GM18867 (cell line): ENCODE results near the gene CASP10.
"Not testable (repeated sequence)": the region's sequence is repeated elsewhere in the genome, so short reads cannot be mapped to it uniquely, and the experiment has no call there.

ENCODE experiments used
- ATAC-seq: cut with Tn5 transposase; IDR thresholded peaks from one replicate; pipeline ENCODE4 v1.9.1; 2021; ENCODE audit warnings: mild to moderate bottlenecking, moderate library complexity; ENCODE audit not compliant: unreplicated experiment

The CASP10 gene

DNA sequence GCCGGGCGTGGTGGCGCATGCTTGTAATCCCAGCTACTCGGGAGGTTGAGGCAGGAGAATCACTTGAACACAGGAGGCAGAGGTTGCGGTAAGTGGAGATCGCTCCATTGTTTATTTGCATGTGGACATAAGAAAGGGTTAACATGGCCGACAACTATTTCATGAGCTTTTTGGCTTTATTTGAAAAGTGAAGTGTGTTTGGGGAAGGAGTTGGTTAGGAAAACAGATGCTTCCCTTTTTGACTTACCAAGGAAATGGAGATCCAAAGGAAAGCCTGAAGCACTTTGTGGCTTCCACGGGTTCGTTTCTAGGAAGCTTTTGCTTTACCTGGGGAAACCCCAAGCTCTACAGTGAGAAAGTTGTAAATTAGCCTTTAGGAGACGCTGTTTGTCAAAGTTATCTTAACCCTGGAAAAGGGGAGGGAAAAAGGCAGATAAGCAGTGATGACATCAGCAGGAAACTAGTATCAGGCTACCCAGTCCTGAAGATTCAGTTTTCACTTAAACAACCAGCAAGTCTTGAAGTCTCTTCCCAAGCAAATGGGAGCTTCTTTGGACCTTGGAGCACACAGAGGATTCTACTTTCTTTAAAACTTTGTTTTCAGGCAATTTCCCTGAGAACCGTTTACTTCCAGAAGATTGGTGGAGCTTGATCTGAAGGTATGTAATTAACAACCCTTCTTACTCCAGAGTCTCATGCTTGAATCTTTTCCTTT is at the start of gene CASP10:
CASP10 (plus strand) TSS at position 492 of the 715 bp plus-strand sequence. CDS start 2,637 bp downstream, outside the sequence.
- peak; percentile 77 for ATAC-seq

- ATAC-seq, result no peak
Measured at GRCh38 chr2:201135386-201135785, 47.6 kb upstream of the CASP10 start.

DNA sequence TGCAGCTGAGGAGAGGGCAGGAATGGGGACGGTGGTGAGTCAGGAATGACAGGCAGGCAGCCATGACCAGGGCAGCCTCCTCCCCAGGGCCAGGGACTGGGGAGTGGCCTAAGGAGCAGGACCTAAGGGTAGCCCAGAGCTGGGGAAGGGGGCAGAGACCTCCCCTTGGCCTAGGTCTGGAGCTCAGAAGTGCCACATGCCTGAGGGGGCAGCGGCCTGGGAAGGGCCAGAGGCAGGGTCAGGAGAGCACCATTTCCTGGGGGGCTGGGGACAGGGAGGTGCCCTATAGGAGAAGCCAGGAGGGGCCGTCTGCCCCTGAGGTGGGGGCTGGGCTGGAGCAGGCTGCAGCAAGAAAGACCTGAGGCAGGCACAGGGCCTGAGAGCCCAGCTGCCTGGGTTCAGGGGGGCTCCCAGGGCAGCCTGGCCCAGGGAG is 46.0 kb upstream of the CASP10 start:
- no peak for ATAC-seq

DNA sequence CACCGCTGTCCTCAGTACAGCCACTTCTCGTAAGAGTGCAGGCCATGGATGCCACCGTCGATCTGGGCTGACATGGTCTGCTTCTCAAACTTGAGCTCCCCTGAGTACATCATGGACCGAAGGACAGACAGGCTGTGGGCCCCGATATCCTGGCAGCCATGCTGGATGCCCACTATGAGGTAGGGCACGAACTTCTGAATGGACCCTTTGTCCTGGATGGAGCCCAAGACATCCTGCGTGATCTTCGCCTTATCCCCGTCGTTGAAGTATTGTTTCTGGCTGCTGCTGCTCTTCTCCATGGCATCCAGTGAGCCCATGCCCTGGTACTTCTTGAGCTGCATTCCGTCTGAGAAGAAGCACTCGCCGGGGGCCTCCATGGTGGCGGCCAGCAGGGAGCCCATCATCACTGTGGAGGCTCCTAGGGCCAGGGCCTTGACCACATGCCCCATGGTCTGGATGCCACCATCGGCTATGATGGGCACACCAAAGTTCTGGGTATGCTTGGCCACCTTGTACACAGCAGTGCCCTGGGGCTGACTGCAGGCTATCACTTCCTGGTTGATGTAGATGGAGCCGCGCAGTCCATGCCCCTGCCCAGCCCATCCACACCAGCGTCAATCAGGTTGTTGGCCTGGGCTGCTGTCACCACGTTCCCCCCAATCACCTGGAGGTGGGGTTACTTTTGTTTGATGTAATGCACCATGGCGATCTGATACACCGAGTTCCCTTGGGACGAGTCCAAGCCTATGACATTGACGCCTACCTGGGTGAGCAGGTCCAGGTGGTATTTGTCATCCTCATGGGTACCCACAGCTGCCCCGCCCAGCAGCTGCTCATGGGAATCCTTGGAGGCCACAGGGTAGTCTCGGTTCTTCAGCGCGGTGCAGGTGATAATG is 45.2 kb upstream of the CASP10 start:
- no peak for ATAC-seq

DNA sequence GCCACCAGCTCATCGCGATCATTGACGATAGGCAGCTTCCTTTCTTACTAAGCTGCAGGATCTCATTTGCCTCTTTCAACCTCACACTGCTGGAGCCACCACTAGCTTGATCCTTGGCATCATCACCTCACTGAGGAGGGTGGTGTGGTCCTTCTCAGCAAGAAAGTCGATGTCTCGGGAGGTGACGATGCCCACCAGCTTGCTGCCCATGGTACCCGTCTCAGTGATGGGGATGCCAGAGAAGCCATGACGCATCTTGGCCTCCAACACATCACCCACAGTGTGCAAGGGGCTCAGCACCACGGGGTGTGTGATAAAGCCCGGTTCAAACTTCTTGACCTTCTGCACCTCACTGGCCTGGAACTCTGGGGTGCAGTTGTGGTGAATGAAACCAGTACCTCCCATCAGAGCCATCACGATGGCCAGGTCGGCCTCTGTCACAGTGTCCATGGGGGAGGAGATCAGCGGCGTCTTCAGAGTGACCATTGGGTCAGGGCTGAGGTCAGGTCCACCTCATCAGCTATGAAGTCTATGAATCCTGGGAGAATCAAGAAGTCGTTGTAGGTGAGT is 44.5 kb upstream of the CASP10 start:
- no peak for ATAC-seq

GRCh38 chr2:201138986-201139781 is 43.8 kb upstream of the CASP10 start:
- ATAC-seq, result not testable (repeated sequence)

- no peak for ATAC-seq
Measured at GRCh38 chr2:201139836-201140604, 42.9 kb upstream of the CASP10 start.

GRCh38 chr2:201144101-201145051 is 38.6 kb upstream of the CASP10 start:
- ATAC-seq, result no peak

- ATAC-seq, result no peak
Measured at GRCh38 chr2:201148434-201148990, 34.4 kb upstream of the CASP10 start.

GRCh38 chr2:201149064-201149820 is 33.7 kb upstream of the CASP10 start:
- ATAC-seq, result no peak

GRCh38 chr2:201149821-201150165 is 33.1 kb upstream of the CASP10 start:
- not testable (repeated sequence) for ATAC-seq

DNA sequence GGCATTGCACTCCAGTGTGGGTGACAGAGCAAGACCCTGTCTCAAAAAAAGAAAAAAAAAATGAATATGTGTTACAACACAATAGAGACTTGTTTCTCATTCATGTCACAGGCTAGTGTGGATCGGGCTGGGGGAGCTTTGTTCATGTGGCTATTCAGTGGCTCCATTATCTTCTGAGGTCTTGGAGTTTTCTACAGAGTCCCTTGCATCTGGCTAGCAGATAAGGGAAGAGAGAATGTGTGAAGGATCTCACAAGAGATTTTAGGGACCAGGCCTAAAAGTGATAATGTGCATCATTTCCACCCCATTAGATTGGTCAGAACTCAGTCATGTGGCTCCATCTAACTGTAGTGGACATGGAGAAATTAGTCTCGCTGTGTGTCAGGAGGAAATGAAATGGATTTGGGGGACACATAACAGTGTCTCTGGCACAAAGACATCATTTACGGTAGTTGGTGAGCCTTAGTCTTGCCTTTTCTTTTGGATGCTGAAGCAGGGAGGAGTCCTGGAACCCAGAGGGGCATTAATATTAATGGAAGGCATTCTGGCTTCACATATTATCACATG is 32.4 kb upstream of the CASP10 start:
- no peak for ATAC-seq

DNA sequence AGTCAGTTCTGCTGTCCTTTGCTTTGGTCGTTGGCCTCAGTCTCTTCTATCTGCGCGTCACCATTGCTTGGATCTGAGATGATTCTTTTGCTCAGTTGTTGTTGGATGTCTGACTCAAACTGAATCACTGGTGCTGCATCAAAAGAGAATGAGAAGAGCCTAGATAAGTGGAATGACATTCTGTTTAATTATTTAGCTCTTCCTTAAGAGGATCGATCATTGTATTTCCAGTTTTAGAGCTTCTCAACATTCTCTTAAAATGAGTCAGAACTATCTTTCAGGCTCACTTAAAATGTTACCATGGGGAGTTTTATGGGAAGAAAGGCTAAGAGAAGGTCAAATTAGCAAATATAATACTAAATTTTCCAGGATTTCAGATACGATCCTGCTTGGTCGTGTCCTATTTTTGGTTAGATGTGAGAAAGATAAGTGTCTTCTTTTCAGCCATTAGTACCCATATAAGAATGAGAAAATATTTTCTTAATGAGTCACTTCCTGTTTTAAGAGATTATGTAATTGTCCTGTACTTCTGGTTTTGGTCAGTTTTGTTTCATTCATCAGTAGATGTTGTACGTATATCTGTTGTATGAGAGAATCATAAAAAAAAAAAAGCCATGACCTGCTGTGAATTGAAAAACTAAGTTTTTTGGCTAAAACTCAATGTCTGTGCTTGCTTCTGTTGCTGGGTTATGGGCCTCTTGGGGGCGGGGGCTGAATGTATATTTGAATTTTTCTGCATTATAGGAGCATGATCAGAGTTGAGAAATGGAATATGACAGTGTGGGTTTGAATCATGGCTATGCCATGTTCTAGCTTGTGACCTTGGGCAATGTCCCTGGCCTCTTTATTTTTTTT is 31.6 kb upstream of the CASP10 start:
- ATAC-seq, result peak; percentile 77

DNA sequence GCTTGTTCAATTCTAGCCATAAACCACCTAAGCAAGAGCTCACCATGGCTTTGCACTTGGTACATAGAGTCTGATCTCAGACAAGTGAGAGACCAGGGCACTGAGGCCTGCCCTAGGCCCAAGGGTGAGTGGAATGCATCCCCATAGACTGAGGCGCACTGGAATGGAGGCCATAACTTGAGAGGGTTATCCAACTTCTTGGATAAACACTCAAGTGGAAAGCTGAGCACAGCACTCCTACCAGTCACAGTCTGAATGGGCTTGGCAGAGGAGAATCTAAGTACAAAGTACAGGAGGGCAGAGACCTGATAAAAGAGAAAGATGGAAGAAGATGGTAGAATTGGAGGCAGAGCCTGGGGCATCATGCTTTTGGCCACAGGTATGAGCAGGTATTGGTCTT is 30.4 kb upstream of the CASP10 start:
- ATAC-seq, result no peak

DNA sequence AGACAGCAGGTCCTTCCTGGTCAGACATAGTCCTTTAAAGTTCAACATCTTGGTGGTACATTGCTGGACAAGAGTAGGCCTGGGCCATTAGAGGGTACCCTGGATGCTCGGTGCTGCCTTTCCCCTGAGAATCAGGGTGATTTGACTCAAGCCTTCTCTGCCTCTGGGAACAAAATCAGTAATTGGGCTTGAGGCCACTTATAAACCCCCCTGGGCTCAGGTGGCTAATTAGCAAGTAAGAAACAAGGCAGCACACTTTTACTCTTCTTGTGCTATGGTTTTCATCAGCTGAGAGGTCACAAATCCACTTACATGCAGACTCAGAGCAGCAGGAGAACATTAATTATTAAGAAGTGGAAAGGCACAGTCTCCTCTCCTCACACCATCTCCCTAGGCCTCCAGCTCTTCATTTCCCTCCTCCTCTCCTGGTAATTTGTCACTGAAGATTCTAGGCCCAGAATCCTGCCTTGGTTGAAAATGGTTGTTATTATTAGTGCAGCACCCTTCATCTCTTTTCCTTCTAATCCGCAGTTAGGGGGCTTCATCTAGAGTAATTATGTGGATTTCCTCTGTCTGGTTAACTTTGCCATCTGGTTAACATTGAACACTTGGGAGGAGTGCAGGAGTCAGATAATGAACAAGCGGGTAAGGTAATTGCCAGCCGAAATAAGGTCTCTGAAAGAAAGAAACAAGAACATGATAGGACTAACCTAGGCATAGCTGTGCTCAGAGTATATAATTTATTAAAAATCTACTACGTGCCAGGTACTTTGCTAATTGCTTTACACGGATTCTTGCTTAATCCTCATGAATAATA is 29.7 kb upstream of the CASP10 start:
- ATAC-seq, result no peak
